ENCODE measurements around the gene CCDC6.
A peak's percentile ranks its signal among the peaks of the same experiment; 100 is the strongest.

The CCDC6 gene

DNA sequence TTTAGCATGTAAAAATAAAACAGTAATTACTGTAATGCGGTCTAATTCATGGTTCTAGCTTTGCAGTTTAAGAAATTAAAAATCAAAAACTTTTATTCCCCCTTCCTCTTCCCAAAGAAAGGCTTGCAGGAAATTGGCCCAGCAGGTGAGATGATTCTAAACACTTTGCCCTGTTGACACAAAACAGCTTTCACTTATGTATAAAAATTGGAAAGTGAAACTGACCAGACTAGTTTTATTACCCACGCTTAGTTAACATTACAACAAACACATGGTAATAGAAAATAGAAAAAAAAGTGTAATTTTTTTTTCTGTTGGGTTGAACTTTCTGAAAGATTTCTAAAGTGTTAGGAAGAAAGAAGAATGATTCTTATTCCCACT, 1.2 kb upstream of the CCDC6 start:
- H3K4me3 ChIP-seq (ENCODE audit: low read depth, low read length), result peak overlapping the region; percentile 89
- TF ChIP-seq, protein P1, sequence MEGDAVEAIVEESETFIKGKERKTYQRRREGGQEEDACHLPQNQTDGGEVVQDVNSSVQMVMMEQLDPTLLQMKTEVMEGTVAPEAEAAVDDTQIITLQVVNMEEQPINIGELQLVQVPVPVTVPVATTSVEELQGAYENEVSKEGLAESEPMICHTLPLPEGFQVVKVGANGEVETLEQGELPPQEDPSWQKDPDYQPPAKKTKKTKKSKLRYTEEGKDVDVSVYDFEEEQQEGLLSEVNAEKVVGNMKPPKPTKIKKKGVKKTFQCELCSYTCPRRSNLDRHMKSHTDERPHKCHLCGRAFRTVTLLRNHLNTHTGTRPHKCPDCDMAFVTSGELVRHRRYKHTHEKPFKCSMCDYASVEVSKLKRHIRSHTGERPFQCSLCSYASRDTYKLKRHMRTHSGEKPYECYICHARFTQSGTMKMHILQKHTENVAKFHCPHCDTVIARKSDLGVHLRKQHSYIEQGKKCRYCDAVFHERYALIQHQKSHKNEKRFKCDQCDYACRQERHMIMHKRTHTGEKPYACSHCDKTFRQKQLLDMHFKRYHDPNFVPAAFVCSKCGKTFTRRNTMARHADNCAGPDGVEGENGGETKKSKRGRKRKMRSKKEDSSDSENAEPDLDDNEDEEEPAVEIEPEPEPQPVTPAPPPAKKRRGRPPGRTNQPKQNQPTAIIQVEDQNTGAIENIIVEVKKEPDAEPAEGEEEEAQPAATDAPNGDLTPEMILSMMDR (IDR thresholded peaks at IDR 0.05; ENCODE audit: control insufficient read depth, extremely low read depth, insufficient read depth), result no peak
- DNase-seq (ENCODE audit: low read depth), result peak; percentile 52

DNA sequence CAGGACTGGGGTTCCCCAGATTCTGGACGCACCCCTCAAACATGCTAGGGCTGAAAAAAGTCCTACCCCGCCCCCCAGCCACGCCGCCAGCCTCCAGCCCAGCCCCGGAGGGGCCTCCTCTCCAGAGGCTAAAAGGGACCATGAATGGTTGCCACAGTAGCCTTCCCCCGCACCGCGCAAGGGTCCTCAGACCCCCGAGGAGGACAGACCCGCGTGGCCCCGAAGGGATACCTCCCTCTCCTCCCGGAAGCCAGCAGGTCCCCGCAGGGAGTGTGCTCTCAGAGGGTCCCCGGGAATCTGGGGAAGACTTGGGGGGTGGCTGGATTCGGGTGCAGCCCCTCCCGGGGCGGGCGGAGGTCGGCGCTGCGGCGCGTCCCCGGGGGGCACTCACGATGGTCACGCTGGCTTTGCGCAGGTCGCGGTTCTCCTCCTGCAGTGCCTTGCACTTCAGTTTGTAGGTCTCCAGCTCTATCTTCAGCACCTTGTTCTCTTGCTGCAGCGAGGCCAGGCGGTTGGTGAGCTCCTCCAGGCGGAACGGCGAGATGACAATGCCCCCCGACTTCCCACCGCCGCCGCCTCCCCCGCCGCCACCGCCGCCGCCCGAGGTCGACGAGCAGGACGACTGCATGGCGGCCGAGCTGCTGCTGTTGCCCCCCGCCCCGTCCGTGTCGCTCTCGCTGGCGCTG, 482 bp downstream of the CCDC6 start:
- H3K4me3 ChIP-seq (ENCODE audit: low read depth, low read length), result peak overlapping the region; percentile 89
- DNase-seq (ENCODE audit: low read depth), result no peak
- TF ChIP-seq, protein P1 (IDR thresholded peaks at IDR 0.05; ENCODE audit: control insufficient read depth, extremely low read depth, insufficient read depth), result no peak

DNA sequence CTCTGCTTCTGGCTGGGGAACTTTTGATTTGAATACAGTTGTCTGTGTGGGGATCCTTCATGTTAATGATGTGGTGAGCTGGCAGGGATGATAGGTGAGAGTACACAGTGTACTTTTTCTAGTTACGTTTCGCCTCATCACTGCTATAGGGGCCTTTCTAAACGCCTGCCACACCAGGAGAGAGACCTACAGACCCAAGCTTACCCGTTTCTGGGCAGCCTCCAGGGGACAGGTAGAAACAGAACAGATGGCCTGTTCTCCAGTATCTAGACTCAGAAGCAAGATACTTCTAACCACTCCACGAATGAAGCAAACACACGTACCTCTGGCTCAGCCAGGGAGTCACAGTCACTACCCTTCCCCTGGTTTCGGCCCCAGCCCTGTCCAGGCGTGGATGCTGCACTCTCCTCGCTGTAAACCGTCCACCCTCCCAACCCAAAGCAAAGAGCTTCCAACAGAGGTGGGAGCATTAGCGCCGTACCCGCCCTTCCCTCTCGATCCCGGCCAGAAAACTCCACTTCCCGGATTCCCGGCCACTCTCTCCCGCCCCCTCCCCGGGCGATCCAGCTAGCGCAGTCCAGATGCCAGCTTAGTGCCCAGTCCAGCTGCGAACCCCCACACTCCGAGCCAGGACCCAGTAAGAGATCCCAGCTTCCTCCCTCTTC, 1.2 kb downstream of the CCDC6 start:
- TF ChIP-seq, protein P1 (IDR thresholded peaks at IDR 0.05; ENCODE audit: control insufficient read depth, extremely low read depth, insufficient read depth), result no peak
- DNase-seq (ENCODE audit: low read depth), result peak; percentile 41
- peak overlapping the region; percentile 89 for H3K4me3 ChIP-seq (ENCODE audit: low read depth, low read length)

DNA sequence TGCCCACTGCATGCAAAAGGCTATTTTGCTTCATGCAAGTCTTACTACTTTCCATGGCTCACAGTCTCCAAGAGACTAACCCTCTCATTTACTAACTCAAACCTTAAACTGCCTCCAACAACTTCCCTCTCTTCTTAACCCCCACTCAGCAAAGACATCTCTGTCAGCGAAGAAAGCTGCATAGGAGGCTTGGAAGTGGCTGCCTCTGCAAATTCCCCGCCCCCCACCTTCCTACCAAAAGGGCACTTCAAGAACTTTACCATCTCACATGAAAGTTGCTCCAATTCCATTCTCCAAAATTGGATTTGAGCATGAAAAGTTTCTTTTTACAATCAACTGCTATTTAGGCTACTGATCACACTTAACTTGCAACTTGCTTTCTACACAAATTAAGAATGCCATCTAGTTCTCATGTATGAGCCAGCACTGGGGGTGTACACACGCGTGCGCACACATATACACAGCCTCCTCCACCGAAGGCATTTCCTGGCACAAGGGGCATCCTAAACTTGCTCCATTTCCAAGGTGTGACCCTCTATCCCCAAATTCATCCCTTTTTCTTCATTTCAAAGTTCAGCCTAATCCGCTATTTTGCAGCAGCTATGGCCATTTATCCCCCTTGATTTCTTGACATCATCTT, 1.8 kb downstream of the CCDC6 start:
- TF ChIP-seq, protein P1 (IDR thresholded peaks at IDR 0.05; ENCODE audit: control insufficient read depth, extremely low read depth, insufficient read depth), result no peak
- peak overlapping the region; percentile 89 for H3K4me3 ChIP-seq (ENCODE audit: low read depth, low read length)
- no peak for DNase-seq (ENCODE audit: low read depth)

DNA sequence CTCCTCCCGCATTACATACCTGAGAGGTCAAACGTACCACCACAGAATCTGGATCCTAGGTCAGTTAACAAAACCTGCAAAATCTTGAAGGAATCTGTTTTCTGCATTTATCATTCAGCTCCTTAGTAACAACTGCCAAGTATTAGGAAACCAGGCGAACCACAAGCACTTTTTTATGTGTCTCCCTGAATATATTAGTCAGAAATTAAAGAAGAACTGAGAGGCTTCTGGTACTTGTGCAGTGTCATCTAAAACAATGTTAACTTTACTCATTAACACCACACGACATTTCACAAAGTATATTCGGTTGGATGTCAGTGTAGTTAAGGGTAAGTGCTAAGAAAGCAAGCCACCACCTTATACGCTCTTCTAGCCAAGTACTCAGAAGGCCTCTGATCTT, 2.5 kb downstream of the CCDC6 start:
- no peak for DNase-seq (ENCODE audit: low read depth)

DNA sequence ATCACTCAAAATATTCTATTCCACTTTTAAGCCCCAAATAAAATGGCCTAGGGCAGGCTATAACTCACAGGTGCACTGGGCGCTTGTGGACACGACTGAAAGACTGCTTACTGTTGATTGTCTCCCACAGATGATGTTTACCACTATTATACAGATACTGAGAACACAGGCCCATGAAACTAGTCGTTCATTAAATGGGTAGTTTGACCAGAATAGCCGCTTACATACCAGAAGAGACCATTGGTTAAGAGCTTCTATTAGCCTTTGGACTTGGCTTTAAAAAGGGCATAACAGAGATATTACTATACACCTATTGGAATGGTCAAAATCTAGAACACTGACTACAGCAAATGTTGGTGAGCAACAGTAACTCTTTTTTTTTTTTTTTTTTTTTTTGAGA, 4.3 kb downstream of the CCDC6 start:
- no peak overlapping the region for H3K4me3 ChIP-seq (ENCODE audit: low read depth, low read length)

More for the DNA sequence above, 2.5 kb downstream of the CCDC6 start:
- TF ChIP-seq, protein P1 (IDR thresholded peaks at IDR 0.05; ENCODE audit: control insufficient read depth, extremely low read depth, insufficient read depth), result no peak
- H3K4me3 ChIP-seq (ENCODE audit: low read depth, low read length), result no peak overlapping the region

More for the DNA sequence above, 4.3 kb downstream of the CCDC6 start:
- DNase-seq (ENCODE audit: low read depth), result no peak
- TF ChIP-seq, protein P1 (IDR thresholded peaks at IDR 0.05; ENCODE audit: control insufficient read depth, extremely low read depth, insufficient read depth), result no peak

All from LNCaP clone FGC (cell line).